ENCODE measurements around the gene TRAF7. TPM values are rescaled to one million over a fixed set of nuclear protein-coding genes. Genes with fewer than 3 reads are reported as not detected.

The TRAF7 gene
- total and polyA plus RNA-seq, 2 of the 8 experiments (the other 6 are each of a cell fraction or from before 2014, with no cell fraction given): 96.8 to 148 TPM

- TF ChIP-seq EP300 (IDR thresholded peaks at IDR 0.05; ENCODE audit: borderline replicate concordance in 1 of 2, low read depth in 2 of 2, low read length in 2 of 2) (no peak), CREB1 (IDR thresholded peaks at IDR 0.05) (no peak), BRCA1 (IDR thresholded peaks at IDR 0.05; ENCODE audit: low read depth, low read length) (no peak), POLR2AphosphoS5 (IDR thresholded peaks at IDR 0.05; ENCODE audit: low read depth, low read length) (no peak), PHF8 (conservative IDR thresholded peaks at IDR 0.05; ENCODE audit: low read depth, low read length) (no peak), BACH1 (IDR thresholded peaks at IDR 0.05; ENCODE audit: low read length) (no peak), USF2 (IDR thresholded peaks at IDR 0.05; ENCODE audit: low read length) (no peak)
These were observed 24.9 kb downstream of the TRAF7 start (continued) for GRCh38 chr16:2180461-2180860.
